OCI-LY3 (cell line): Measurements from ENCODE around the gene RGS19.

Experiments used
- EZH2phosphoT487 ChIP-seq: fragments of 200-600 bp; shearing (Covaris generic); IDR thresholded peaks from 2 replicates; pipeline ENCODE4 v1.6.1; 2018; ENCODE audit warnings: antibody characterized with exemption, mixed run types, low read depth
- TF ChIP-seq, protein P1 (sequence below): fragments of 200-600, 300-600 bp; sonication (generic); IDR thresholded peaks from 2 replicates; pipeline ENCODE4 v1.5.1; 2014; ENCODE audit warnings: antibody characterized with exemption, low read length, low read depth

DNA sequence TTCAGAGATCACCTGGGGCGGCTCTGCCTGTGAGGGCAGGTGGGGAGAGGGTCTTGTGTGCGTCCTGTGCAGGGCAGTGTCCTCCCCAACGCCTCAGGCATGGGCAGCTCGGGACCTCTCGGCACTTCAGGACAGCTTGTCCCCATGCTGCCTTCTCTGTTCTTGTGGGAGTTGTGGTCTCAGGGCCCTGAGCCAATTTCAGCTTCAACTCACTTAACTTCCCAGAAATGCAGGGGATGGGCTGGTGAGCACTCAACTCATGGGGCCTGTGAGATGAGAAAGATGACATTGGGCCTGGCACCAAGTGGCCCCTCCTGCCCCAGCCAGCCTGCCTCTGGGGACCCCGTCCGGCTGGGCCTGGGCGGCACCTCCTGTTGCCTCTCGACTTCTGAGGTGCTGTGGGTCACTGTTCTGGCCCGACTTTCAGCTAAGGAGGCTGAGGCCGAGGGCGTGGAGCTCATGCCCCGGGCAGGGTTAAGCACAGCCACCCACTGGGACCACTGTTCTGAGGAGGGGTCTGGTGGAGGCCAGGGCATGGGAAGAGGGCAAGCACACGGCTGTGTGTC, 6.7 kb downstream of the RGS19 start:
- TF ChIP-seq, protein P1, sequence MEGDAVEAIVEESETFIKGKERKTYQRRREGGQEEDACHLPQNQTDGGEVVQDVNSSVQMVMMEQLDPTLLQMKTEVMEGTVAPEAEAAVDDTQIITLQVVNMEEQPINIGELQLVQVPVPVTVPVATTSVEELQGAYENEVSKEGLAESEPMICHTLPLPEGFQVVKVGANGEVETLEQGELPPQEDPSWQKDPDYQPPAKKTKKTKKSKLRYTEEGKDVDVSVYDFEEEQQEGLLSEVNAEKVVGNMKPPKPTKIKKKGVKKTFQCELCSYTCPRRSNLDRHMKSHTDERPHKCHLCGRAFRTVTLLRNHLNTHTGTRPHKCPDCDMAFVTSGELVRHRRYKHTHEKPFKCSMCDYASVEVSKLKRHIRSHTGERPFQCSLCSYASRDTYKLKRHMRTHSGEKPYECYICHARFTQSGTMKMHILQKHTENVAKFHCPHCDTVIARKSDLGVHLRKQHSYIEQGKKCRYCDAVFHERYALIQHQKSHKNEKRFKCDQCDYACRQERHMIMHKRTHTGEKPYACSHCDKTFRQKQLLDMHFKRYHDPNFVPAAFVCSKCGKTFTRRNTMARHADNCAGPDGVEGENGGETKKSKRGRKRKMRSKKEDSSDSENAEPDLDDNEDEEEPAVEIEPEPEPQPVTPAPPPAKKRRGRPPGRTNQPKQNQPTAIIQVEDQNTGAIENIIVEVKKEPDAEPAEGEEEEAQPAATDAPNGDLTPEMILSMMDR: no peak
- TF ChIP-seq EZH2phosphoT487: no peak
